HL-60 (cell line): ENCODE data around the gene TMEM74B.

Experiments used
- DNase-seq, 2 experiments: peaks; one replicate each; pipeline ENCODE4 v3.0.0-alpha.2; 2010 to 2020; ENCODE audit warnings: low read depth in 1 of 2, low spot score in 1 of 2
- H3K27ac ChIP-seq: fragments of 250-450 bp; sonication (Bioruptor Pico); replicated peaks from 2 replicates; pipeline ENCODE4 v1.5.1; 2020; ENCODE audit warnings: mild to moderate bottlenecking, moderate library complexity
- H3K27me3 ChIP-seq: fragments of 250-450 bp; sonication (Bioruptor Pico); 2 replicates; pipeline ENCODE4 v1.5.1; 2021; ENCODE audit warnings: mild to moderate bottlenecking, moderate library complexity; ENCODE audit not compliant: insufficient read depth, poor library complexity, severe bottlenecking
- H3K4me3 ChIP-seq: replicated peaks from 2 replicates; pipeline ENCODE4 v1.5.1; 2011; ENCODE audit warnings: mild to moderate bottlenecking, control low read depth, low read length; ENCODE audit not compliant: insufficient read depth
- CTCF ChIP-seq: IDR thresholded peaks from one replicate; pipeline ENCODE4 v1.5.1; 2011; ENCODE audit warnings: low read length, control low read depth, inconsistent platforms; ENCODE audit not compliant: insufficient read depth
- GABPA ChIP-seq: IDR thresholded peaks from 2 replicates; pipeline ENCODE4 v1.6.1; 2012; ENCODE audit warnings: low read depth
- POLR2AphosphoS5 ChIP-seq: IDR thresholded peaks from 2 replicates; pipeline ENCODE4 v1.6.1; 2012; ENCODE audit warnings: low read depth
- REST ChIP-seq: IDR thresholded peaks from 2 replicates; pipeline ENCODE4 v1.6.1; 2012; ENCODE audit warnings: low read depth; ENCODE audit not compliant: insufficient replicate concordance
- SPI1 ChIP-seq: IDR thresholded peaks from 2 replicates; pipeline ENCODE4 v1.6.1; 2012; ENCODE audit warnings: low read depth, mild to moderate bottlenecking, borderline replicate concordance

Gene TMEM74B

DNA sequence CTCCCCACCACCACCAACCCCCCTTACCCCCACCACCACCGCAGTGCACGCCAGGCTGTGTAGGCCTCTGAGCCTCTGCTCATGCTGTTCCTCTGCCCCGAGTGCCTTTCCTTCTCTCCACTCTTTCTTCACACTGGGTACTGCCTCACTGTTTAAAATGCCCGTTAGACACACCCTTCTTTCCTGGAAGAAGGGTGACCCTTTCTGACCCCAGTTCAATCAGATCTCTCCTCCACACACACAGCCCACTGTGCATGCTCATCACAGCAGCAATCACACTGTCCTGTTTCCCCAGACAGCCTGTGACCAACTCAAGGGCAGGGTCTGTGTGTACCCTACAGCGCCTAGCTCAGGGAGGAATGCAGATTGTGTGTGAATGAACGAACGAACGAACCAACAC, 10.0 kb downstream of the TMEM74B start:
- no peak for DNase-seq
- H3K27ac ChIP-seq, result no peak overlapping the region
- no peaks in the 10 kb centered on the region for H3K27me3 ChIP-seq
- TF ChIP-seq GABPA, result no peak
- no peak overlapping the region for H3K4me3 ChIP-seq

GRCh38 chr20:1173698-1174097, 11.1 kb downstream of the TMEM74B start:
- TF ChIP-seq CTCF (no peak), REST (no peak), GABPA (no peak), SPI1 (no peak), POLR2AphosphoS5 (no peak)
- Histone ChIP-seq H3K4me3 (no peak overlapping the region), H3K27me3 (no peaks in the 10 kb centered on the region), H3K27ac (no peak overlapping the region)
- no peak for DNase-seq

DNA sequence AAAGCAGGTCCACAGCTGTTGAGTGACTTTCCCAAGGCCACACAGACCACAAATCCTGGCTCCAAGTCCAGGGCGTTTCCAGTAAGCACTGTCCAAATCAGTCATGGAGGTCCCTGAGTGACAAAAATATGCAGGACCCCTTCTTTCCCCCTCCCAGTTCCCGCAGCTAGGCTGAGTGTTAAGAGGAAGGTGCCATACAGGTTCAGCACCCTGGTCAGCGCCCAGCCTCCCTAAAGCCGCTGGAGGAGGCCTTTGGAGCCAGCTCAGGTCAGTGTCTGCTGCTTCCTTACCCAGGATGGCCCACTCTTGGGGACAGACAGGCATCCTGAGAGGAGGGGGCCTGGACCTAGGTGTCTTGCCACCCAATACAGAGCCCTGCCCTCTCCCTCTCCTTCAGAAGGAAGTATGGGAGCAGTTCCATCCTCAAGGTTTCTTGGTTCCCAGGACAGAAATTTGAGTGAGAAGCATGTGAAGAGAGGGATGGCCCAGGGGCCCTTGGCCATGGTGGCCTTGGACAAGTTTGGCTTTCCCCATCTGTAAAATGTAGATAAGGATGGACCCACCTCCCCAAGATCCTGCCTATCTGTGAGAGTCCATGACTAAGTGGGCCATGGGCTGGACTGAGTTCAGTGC, 13.2 kb downstream of the TMEM74B start:
- peak; percentile 97 for TF ChIP-seq REST
- TF ChIP-seq POLR2AphosphoS5, result no peak
- TF ChIP-seq SPI1, result no peak
- TF ChIP-seq CTCF, result no peak
- no peak for TF ChIP-seq GABPA
- DNase-seq, result peak in 1 of 2 experiments; percentile 13
- no peak overlapping the region for H3K4me3 ChIP-seq

DNA sequence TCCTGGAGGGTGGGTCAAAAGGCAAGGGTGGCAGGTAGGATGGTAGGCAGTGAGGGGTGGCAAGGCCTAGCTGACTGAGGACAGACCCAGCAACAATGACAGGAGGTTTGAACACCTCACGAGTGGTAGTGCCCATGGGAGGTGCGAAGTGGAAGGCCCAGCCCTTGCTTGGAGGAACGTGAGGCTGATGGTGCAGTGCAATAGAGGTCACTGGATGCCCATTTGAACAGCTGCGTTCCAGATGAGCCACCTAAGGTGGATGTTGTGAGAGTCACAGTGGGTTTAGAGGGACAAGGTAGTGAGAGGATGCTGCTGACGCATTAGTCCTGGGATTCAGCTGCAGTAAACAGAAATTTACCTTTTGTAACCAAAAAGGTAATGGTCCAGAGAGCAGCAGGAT, 15.6 kb downstream of the TMEM74B start:
- DNase-seq, result no peak
- Histone ChIP-seq H3K4me3 (no peak overlapping the region), H3K27me3 (no peaks in the 10 kb centered on the region), H3K27ac (no peak overlapping the region)
- no peak for TF ChIP-seq CTCF
- TF ChIP-seq REST, result no peak
- TF ChIP-seq POLR2AphosphoS5, result no peak
- TF ChIP-seq GABPA, result no peak
- no peak for TF ChIP-seq SPI1

More for the DNA sequence above, 13.2 kb downstream of the TMEM74B start:
- no peak overlapping the region for H3K27ac ChIP-seq
- no peaks in the 10 kb centered on the region for H3K27me3 ChIP-seq
